ENCODE data around the gene MTHFD1L. TPM values are rescaled to one million over a fixed set of nuclear protein-coding genes. Genes with fewer than 3 reads are reported as not detected.

Gene MTHFD1L
- total RNA-seq, 2 donors from 2014 or later, result 9.2 to 23.3 TPM

DNA sequence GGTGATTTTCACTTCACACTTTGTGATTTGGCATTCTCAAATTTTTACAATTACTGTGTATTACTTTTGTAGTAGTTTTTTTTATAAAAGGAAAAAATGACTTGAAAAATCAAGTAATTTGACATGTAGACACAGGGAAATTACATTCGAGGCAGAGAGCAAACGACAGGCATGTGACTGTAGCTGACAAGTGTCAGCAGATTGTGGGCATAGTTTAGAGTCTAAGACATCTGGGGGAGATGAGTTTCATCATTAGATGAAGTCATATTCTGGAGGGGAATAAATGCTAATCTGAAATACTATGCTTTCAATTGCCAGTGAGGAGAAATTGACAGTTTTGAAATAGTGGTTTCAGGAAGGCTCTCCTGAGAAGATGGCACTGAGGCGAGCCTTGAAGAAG is 126.0 kb downstream of the MTHFD1L start:
- no peak for DNase-seq
- Histone ChIP-seq H3K9me3 (no peaks in the 10 kb centered on the region), H3K4me1 (no peaks in the 10 kb centered on the region), H3K36me3 (no peaks in the 10 kb centered on the region), H3K27ac (no peak overlapping the region), H3K9ac (ENCODE audit: low read depth in 2 of 2, low read length in 2 of 2) (no peak overlapping the region), H3K27me3 (no peaks in the 10 kb centered on the region), H3K4me3 (no peak overlapping the region)
- intact Hi-C loops (cut with DNase I), result no loop called here
- TF ChIP-seq, protein P1, sequence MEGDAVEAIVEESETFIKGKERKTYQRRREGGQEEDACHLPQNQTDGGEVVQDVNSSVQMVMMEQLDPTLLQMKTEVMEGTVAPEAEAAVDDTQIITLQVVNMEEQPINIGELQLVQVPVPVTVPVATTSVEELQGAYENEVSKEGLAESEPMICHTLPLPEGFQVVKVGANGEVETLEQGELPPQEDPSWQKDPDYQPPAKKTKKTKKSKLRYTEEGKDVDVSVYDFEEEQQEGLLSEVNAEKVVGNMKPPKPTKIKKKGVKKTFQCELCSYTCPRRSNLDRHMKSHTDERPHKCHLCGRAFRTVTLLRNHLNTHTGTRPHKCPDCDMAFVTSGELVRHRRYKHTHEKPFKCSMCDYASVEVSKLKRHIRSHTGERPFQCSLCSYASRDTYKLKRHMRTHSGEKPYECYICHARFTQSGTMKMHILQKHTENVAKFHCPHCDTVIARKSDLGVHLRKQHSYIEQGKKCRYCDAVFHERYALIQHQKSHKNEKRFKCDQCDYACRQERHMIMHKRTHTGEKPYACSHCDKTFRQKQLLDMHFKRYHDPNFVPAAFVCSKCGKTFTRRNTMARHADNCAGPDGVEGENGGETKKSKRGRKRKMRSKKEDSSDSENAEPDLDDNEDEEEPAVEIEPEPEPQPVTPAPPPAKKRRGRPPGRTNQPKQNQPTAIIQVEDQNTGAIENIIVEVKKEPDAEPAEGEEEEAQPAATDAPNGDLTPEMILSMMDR (IDR thresholded peaks at IDR 0.05), result no peak

DNA sequence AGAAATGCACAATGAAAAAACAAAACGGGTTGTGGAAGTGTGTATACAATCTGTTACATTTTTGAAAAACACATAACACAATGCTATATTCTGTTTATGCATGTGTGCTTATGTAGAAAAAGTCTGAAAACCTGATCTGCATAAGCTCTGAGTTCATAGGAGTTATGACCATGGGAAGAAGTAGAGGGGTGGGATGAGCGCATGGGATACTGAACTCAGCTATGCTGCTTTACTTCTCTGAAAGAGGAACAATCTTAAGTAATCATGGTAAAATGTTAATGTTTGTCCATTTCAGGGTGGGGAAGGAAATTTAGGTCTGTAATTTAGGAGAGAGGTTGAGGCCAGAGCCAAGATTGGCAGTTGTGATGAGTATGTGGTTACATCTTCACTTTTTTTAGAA is 126.8 kb downstream of the MTHFD1L start:
- no peak for DNase-seq
- H3K27me3 ChIP-seq, result no peaks in the 10 kb centered on the region
- intact Hi-C loops (cut with DNase I), result no loop called here
- H3K9ac ChIP-seq (ENCODE audit: low read depth in 2 of 2, low read length in 2 of 2), result no peak overlapping the region
- H3K4me1 ChIP-seq, result no peaks in the 10 kb centered on the region
- no peak overlapping the region for H3K27ac ChIP-seq
- no peaks in the 10 kb centered on the region for H3K9me3 ChIP-seq
- no peaks in the 10 kb centered on the region for H3K36me3 ChIP-seq
- H3K4me3 ChIP-seq, result no peak overlapping the region
- TF ChIP-seq, protein P1 (IDR thresholded peaks at IDR 0.05), result no peak

DNA sequence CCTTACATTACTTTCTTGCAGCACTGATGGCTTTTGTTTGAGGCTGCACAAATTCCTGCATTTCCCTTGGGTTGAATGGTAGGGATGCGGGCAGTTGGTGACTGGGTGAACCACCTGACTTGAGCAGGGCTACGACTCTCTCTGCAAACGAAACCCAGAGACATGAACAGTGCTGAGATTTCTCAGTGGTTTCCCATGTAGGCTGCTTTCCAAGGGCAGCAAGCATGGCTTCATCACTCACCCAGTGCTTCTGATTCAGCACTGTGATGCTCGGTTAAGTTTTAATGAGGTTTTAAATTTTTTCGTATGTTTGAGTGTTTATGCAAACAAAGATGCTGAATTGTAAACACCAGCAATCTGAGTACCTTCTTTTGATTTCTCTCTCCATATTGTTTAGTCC is 127.2 kb downstream of the MTHFD1L start:
- no peak for DNase-seq
- Histone ChIP-seq H3K9ac (ENCODE audit: low read depth in 2 of 2, low read length in 2 of 2) (no peak overlapping the region), H3K27me3 (no peaks in the 10 kb centered on the region), H3K27ac (no peak overlapping the region), H3K4me1 (no peaks in the 10 kb centered on the region), H3K4me3 (no peak overlapping the region), H3K36me3 (no peaks in the 10 kb centered on the region), H3K9me3 (no peaks in the 10 kb centered on the region)
- TF ChIP-seq, protein P1 (IDR thresholded peaks at IDR 0.05), result no peak
- intact Hi-C loops (cut with DNase I), result no loop called here

DNA sequence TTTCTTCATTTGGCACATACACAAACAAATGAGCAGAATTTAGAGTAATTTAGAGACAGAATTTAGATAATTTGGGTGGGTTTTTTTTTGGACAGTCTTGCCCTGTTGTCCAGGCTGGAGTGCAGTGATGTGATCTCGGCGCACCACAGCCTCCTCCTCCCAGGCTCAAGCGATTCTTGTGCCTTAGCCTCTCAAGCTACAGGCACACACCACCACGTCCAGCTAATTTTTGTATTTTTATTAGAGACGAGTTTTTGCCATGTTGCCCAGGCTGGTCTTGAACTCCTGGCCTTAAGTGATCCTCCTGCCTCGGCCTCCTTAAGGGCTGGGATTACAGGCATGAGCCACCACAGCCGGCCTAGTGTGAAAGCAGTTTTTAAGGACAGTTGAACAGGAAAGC is 127.8 kb downstream of the MTHFD1L start:
- no peaks in the 10 kb centered on the region for H3K9me3 ChIP-seq
- H3K27me3 ChIP-seq, result no peaks in the 10 kb centered on the region
- H3K27ac ChIP-seq, result no peak overlapping the region
- no peak overlapping the region for H3K4me3 ChIP-seq
- DNase-seq, result no peak
- intact Hi-C loops (cut with DNase I), result no loop called here
- TF ChIP-seq, protein P1 (IDR thresholded peaks at IDR 0.05), result no peak
- no peak overlapping the region for H3K9ac ChIP-seq (ENCODE audit: low read depth in 2 of 2, low read length in 2 of 2)
- H3K4me1 ChIP-seq, result no peaks in the 10 kb centered on the region
- no peaks in the 10 kb centered on the region for H3K36me3 ChIP-seq

DNA sequence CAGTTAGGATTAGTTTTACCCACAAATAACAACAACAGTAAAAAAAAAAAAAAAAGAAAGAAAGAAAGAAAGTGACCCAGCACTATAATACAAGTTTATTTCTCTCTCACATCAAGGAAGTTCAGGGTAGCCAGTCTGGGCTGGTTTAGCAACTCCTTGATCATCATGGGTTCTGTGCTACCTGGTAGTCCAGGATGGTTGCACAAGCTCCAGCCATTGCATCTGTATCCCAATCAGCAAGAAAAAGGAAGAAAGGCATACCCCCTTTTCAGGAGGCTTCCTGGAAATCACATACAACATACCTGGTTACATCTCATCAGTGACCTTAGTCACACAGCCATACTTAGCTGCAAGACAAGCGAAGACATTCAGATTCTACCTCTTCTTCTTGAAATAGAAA is 128.5 kb downstream of the MTHFD1L start:
- H3K9ac ChIP-seq (ENCODE audit: low read depth in 2 of 2, low read length in 2 of 2), result no peak overlapping the region
- DNase-seq, result no peak
- H3K4me3 ChIP-seq, result no peak overlapping the region
- no peaks in the 10 kb centered on the region for H3K9me3 ChIP-seq
- no peak overlapping the region for H3K27ac ChIP-seq
- TF ChIP-seq, protein P1 (IDR thresholded peaks at IDR 0.05), result no peak
- no peaks in the 10 kb centered on the region for H3K27me3 ChIP-seq
- H3K4me1 ChIP-seq, result no peaks in the 10 kb centered on the region
- intact Hi-C loops (cut with DNase I), result no loop called here
- no peaks in the 10 kb centered on the region for H3K36me3 ChIP-seq

DNA sequence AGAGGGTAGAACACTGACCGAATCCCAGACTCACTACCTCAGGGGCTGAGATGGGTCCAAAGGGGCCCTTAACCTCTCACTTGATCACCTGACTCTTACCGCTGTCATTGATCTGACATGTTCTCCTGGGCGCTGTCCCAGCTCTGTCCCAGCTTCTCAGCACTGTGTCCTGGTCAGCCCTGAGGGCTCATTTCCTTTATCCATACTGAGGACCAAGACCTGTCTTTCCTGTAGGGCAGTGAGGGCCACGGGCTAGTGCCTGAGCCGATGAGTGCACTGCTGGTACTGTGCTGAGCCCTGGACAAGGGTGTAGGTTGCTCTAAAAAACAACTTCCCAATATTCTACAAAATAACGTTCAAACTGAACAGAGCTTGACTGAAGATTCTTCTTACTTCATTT is 131.5 kb downstream of the MTHFD1L start:
- intact Hi-C loops (cut with DNase I), result no loop called here

More for the DNA sequence above, 131.5 kb downstream of the MTHFD1L start:
- TF ChIP-seq, protein P1 (IDR thresholded peaks at IDR 0.05), result no peak
- H3K36me3 ChIP-seq, result no peaks in the 10 kb centered on the region
- H3K4me1 ChIP-seq, result no peaks in the 10 kb centered on the region
- no peaks in the 10 kb centered on the region for H3K27me3 ChIP-seq
- H3K4me3 ChIP-seq, result no peak overlapping the region
- no peak overlapping the region for H3K27ac ChIP-seq
- H3K9me3 ChIP-seq, result no peaks in the 10 kb centered on the region
- H3K9ac ChIP-seq (ENCODE audit: low read depth in 2 of 2, low read length in 2 of 2), result no peak overlapping the region
- DNase-seq, result no peak

Data from colonic mucosa (tissue), 4 donors.